ENCODE results near the gene SPINK14.

SPINK14 gene, protein sequence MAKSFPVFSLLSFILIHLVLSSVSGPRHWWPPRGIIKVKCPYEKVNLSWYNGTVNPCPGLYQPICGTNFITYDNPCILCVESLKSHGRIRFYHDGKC

GRCh38 chr5:148168246-148168645, at the start of gene SPINK14:
Gene SPINK14, plus strand, starts transcription at chr5:148168546. Its CDS starts 1,187 bp downstream, at chr5:148169733.
- TF ChIP-seq CTCF (IDR thresholded peaks at IDR 0.05; ENCODE audit: low read depth, low read length) = no peak
- no peak within 1 kb of the TSS for H3K4me3 ChIP-seq (ENCODE audit: low read depth, low read length)

- TF ChIP-seq CTCF (IDR thresholded peaks at IDR 0.05; ENCODE audit: low read depth, low read length) = no peak
- H3K4me3 ChIP-seq (ENCODE audit: low read depth, low read length) = no peak overlapping the region
Observed at GRCh38 chr5:148120317-148120716, 48.0 kb upstream of the SPINK14 start.

- H3K4me3 ChIP-seq (ENCODE audit: low read depth, low read length) = no peak overlapping the region
- no peak for TF ChIP-seq CTCF (IDR thresholded peaks at IDR 0.05; ENCODE audit: low read depth, low read length)
Observed at GRCh38 chr5:148125641-148126040, 42.7 kb upstream of the SPINK14 start.

- no peak for TF ChIP-seq CTCF (IDR thresholded peaks at IDR 0.05; ENCODE audit: low read depth, low read length)
Observed at GRCh38 chr5:148135091-148136048, 33.0 kb upstream of the SPINK14 start.

GRCh38 chr5:148140846-148141245, 27.5 kb upstream of the SPINK14 start:
- no peak overlapping the region for H3K4me3 ChIP-seq (ENCODE audit: low read depth, low read length)
- TF ChIP-seq CTCF (IDR thresholded peaks at IDR 0.05; ENCODE audit: low read depth, low read length) = no peak

More at GRCh38 chr5:148135091-148136048, 33.0 kb upstream of the SPINK14 start:
- no peak overlapping the region for H3K4me3 ChIP-seq (ENCODE audit: low read depth, low read length)

- H3K4me3 ChIP-seq (ENCODE audit: low read depth, low read length) = no peak overlapping the region
- no peak for TF ChIP-seq CTCF (IDR thresholded peaks at IDR 0.05; ENCODE audit: low read depth, low read length)
Observed at GRCh38 chr5:148141645-148142044, 26.7 kb upstream of the SPINK14 start.

- H3K4me3 ChIP-seq (ENCODE audit: low read depth, low read length) = no peak overlapping the region
- TF ChIP-seq CTCF (IDR thresholded peaks at IDR 0.05; ENCODE audit: low read depth, low read length) = no peak
Observed at GRCh38 chr5:148145916-148146315, 22.4 kb upstream of the SPINK14 start.

Data from WI38 (cell line).